ENCODE data around the gene SPEM3. TPM values are rescaled to one million over a fixed set of nuclear protein-coding genes. Genes with fewer than 3 reads are reported as not detected.

SPEM3 gene
- total and polyA plus RNA-seq, 4 donors, result not detected

DNA sequence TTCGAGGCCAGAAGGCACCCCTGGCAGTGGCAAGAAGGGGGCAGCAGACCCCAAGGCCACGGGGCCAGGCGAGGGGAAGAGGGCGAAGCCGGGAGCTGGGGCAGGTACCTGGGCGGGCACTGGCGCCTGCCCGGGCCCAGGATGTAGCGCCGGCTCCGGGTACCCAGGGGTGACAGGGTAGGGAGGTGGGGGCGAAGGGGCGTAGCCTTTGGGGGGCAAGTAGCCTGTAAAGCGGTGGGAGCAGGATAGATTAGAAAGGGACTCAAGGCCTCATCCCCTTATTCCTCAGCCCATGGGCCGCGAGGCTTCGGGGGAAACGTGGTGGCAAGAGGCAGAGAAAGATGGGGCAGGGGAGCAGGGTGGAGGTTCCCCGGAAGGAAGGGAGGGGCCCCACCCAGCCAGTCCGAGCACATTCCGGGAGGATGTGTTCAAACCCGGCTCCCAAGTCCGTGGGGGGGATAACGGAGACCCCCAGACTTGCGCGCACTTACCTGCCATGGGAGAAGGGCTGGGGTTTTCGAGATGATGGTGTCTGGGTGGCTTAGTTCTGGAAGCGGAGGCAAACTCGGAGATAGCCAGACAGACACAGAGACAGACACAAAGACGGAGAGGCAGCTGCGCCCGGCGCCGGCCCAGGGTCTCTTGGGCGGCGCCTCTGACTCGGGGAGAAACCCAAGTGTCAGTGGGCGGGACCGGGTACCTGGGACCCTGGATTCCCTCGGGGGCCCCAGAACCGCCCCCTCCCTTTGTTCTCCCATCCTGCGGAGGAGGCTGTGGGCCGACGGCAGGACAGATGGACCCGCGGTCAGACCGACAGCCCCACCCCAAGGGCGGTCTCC is 34.8 kb upstream of the SPEM3 start:
- peak overlapping the region; percentile 79 to 99 for H3K27ac ChIP-seq (ENCODE audit: low read depth in 1 of 2, low read length in 1 of 2)
- 5% methylated on average over 45 to 48 of the region's 48 CpGs for WGBS, 2 donors
- peak in 2 of 3 donors; percentile 32 to 47 for DNase-seq

DNA sequence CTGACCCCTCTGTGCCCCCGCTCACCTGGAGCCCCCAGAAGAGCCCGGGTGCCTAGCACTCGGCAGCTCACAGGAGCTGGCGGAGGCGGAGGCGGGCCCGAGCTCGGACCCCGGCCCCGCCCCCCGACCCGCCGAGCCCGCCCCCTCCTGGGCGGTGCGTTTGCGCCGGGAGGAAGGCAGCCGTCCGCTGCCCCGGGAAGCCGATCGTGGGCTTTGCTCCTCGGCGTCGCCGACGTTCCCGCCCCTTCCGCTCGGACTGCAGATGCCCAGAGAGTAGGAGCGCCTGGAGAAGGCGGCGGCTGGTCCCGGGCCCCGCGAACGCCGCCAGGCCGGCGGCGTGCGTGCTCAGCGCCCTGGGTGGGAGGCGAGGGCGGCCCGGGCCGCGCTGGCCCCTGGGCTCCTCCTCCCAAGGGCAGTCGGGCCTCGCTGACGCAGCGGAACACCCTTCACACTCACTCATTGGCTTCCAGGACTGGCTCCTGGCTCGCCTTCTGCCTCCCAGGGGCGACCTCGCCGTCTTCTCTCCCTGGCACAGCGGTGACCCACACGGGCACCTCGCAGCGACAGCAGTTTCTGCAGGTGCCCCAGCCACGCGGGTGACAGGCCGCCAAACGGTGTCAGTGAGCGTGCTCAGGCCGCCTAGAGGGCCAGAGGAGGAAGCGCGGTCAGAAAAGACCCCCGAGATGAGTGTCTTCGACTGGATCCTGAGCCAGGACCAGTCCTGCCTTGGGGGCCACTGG is 34.0 kb upstream of the SPEM3 start, which contains the start of gene PLSCR3:
Gene PLSCR3 (minus strand): TSS at position 74 of the 740 bp plus-strand sequence. CDS start 415 bp downstream, outside the sequence.
- H3K36me3 ChIP-seq (ENCODE audit: control insufficient read depth in 4 of 4, insufficient read depth in 4 of 4, low read length in 4 of 4), result peaks cover 0 to 19% (median 12%) of the 10 kb centered on the region in 4 donors
- peak; percentile 93 for ATAC-seq (ENCODE audit: insufficient read depth, low FRiP score)
- TF ChIP-seq, protein P1, sequence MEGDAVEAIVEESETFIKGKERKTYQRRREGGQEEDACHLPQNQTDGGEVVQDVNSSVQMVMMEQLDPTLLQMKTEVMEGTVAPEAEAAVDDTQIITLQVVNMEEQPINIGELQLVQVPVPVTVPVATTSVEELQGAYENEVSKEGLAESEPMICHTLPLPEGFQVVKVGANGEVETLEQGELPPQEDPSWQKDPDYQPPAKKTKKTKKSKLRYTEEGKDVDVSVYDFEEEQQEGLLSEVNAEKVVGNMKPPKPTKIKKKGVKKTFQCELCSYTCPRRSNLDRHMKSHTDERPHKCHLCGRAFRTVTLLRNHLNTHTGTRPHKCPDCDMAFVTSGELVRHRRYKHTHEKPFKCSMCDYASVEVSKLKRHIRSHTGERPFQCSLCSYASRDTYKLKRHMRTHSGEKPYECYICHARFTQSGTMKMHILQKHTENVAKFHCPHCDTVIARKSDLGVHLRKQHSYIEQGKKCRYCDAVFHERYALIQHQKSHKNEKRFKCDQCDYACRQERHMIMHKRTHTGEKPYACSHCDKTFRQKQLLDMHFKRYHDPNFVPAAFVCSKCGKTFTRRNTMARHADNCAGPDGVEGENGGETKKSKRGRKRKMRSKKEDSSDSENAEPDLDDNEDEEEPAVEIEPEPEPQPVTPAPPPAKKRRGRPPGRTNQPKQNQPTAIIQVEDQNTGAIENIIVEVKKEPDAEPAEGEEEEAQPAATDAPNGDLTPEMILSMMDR (IDR thresholded peaks at IDR 0.05; ENCODE audit: control extremely low read depth, extremely low read depth), result no peak
- H3K27me3 ChIP-seq (ENCODE audit: control insufficient read depth in 3 of 3, insufficient read depth in 3 of 3, low read length in 2 of 3), result no peaks in the 10 kb centered on the region
- peak; percentile 88 to 93 (median 91) for DNase-seq
- 0 to 1% methylated on average over 56 to 71 of the region's 71 CpGs for WGBS, 2 donors
- H3K4me1 ChIP-seq (ENCODE audit: control insufficient read depth in 5 of 5, insufficient read depth in 5 of 5, low read length in 5 of 5), result peaks cover 0 to 13% (median 3%) of the 10 kb centered on the region in 5 donors
- H3K27ac ChIP-seq (ENCODE audit: low read depth in 1 of 2, low read length in 1 of 2), result peak within 1 kb of the TSS; percentile 87 to 99
- H3K9ac ChIP-seq (ENCODE audit: insufficient read depth in 1 of 2, low read length in 2 of 2), result peak within 1 kb of the TSS; percentile 49 to 66
- H3K9me3 ChIP-seq (ENCODE audit: control insufficient read depth in 4 of 4, insufficient read depth in 3 of 4, low read length in 3 of 4), result peaks cover 0 to 4% (median 0%) of the 10 kb centered on the region in 4 donors
- H3K4me3 ChIP-seq, result peak within 1 kb of the TSS; percentile 79

More for the DNA sequence above, 34.8 kb upstream of the SPEM3 start:
- Histone ChIP-seq H3K4me3 (peak overlapping the region; percentile 79), H3K36me3 (ENCODE audit: control insufficient read depth in 4 of 4, insufficient read depth in 4 of 4, low read length in 4 of 4) (peaks cover 0 to 25% (median 16%) of the 10 kb centered on the region in 4 donors), H3K9me3 (ENCODE audit: control insufficient read depth in 4 of 4, insufficient read depth in 3 of 4, low read length in 3 of 4) (peaks cover 0 to 4% (median 0%) of the 10 kb centered on the region in 4 donors), H3K9ac (ENCODE audit: insufficient read depth in 1 of 2, low read length in 2 of 2) (peak overlapping the region; percentile 49 to 61), H3K4me1 (ENCODE audit: control insufficient read depth in 5 of 5, insufficient read depth in 5 of 5, low read length in 5 of 5) (peaks cover 0 to 13% (median 3%) of the 10 kb centered on the region in 5 donors), H3K27me3 (ENCODE audit: control insufficient read depth in 3 of 3, insufficient read depth in 3 of 3, low read length in 2 of 3) (no peaks in the 10 kb centered on the region)
- TF ChIP-seq, protein P1 (IDR thresholded peaks at IDR 0.05; ENCODE audit: control extremely low read depth, extremely low read depth), result no peak
- ATAC-seq (ENCODE audit: insufficient read depth, low FRiP score), result no peak

DNA sequence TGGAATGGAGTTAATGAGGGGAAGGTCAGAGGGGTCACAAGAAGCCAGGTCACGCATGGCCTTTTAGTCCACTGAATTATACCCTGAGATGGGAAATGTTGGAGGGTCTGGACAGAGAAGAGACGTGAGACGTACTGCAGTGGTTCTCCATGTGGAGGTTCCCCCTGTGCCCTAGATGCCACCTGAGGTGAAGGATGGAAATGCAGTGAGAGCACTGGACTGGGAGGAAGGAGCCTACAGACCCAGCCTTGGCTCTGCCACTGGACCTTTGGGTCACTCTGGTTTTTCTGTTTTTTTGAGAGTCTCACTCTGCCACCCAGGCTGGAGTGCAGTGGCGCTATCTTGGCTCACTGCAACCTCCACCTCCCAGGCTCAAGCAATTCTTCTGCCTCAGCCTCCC is 32.5 kb upstream of the SPEM3 start:
- H3K36me3 ChIP-seq (ENCODE audit: control insufficient read depth in 4 of 4, insufficient read depth in 4 of 4, low read length in 4 of 4), result peaks cover 0 to 5% (median 3%) of the 10 kb centered on the region in 4 donors
- no peak overlapping the region for H3K9ac ChIP-seq (ENCODE audit: insufficient read depth in 1 of 2, low read length in 2 of 2)
- ATAC-seq (ENCODE audit: insufficient read depth, low FRiP score), result no peak
- DNase-seq, result no peak
- H3K4me1 ChIP-seq (ENCODE audit: control insufficient read depth in 5 of 5, insufficient read depth in 5 of 5, low read length in 5 of 5), result peaks cover 0 to 13% (median 3%) of the 10 kb centered on the region in 5 donors
- no peak overlapping the region for H3K27ac ChIP-seq (ENCODE audit: low read depth in 1 of 2, low read length in 1 of 2)
- TF ChIP-seq, protein P1 (IDR thresholded peaks at IDR 0.05; ENCODE audit: control extremely low read depth, extremely low read depth), result no peak
- no peaks in the 10 kb centered on the region for H3K9me3 ChIP-seq (ENCODE audit: control insufficient read depth in 4 of 4, insufficient read depth in 3 of 4, low read length in 3 of 4)
- H3K4me3 ChIP-seq, result no peak overlapping the region
- 90 to 91% methylated on average over 4 of the region's 4 CpGs for WGBS, 2 donors
- no peaks in the 10 kb centered on the region for H3K27me3 ChIP-seq (ENCODE audit: control insufficient read depth in 3 of 3, insufficient read depth in 3 of 3, low read length in 2 of 3)

Measured in lung (tissue), 12 donors.